Measurements from ENCODE around the gene TNFSF4. TPM values are rescaled to one million over a fixed set of nuclear protein-coding genes. Genes with fewer than 3 reads are reported as not detected.

TNFSF4 gene
- total RNA-seq, 2 donors from 2014 or later, result 0.44 to 1.1 TPM

DNA sequence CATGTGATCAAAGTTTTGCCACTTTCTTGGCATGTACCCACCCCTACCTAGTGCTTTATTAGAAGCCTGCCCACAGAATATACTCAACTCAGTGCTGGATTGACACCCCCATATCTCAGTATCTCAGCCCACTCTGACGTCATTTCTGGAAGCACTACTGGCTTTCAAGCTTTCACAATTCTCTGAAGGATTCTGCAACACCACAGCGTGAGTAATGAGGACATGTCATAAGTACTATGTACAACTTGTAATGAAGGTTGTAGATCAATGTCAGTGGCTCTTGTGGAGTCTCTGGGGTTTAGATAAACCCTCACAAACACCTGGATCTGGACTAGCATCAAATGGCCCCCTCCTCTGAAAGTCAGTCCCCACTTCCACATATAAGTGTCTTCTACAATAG, 57.2 kb downstream of the TNFSF4 start:
- no peaks in the 10 kb centered on the region for H3K4me1 ChIP-seq
- intact Hi-C loops (cut with DNase I), result no loop called here
- H3K27ac ChIP-seq, result no peak overlapping the region
- TF ChIP-seq, protein P1, sequence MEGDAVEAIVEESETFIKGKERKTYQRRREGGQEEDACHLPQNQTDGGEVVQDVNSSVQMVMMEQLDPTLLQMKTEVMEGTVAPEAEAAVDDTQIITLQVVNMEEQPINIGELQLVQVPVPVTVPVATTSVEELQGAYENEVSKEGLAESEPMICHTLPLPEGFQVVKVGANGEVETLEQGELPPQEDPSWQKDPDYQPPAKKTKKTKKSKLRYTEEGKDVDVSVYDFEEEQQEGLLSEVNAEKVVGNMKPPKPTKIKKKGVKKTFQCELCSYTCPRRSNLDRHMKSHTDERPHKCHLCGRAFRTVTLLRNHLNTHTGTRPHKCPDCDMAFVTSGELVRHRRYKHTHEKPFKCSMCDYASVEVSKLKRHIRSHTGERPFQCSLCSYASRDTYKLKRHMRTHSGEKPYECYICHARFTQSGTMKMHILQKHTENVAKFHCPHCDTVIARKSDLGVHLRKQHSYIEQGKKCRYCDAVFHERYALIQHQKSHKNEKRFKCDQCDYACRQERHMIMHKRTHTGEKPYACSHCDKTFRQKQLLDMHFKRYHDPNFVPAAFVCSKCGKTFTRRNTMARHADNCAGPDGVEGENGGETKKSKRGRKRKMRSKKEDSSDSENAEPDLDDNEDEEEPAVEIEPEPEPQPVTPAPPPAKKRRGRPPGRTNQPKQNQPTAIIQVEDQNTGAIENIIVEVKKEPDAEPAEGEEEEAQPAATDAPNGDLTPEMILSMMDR (IDR thresholded peaks at IDR 0.05), result no peak
- DNase-seq, result no peak
- no peaks in the 10 kb centered on the region for H3K36me3 ChIP-seq
- H3K9ac ChIP-seq (ENCODE audit: low read depth in 2 of 2, low read length in 2 of 2), result no peak overlapping the region
- no peaks in the 10 kb centered on the region for H3K27me3 ChIP-seq
- H3K9me3 ChIP-seq, result no peaks in the 10 kb centered on the region
- H3K4me3 ChIP-seq, result no peak overlapping the region

DNA sequence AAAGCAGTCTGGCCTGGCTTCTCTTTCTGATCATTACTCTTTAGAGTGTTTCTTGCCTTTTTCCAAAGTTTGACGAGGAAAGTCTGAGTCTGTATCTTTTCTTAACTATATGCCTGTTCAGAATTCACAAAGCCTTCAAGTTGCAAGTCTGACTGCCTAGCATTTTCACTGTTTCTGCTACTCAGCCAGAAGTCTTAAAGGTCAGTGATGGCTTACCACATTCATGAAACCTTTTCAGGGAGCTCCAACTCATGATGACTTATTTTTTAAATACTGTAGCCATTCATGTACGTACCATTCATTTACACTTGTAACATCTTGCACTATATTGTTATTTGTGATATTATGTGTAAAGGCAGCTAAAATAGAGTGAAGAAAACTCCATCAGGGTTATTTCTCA, 58.2 kb downstream of the TNFSF4 start:
- H3K27me3 ChIP-seq, result no peaks in the 10 kb centered on the region
- no peaks in the 10 kb centered on the region for H3K4me1 ChIP-seq
- no peak overlapping the region for H3K9ac ChIP-seq (ENCODE audit: low read depth in 2 of 2, low read length in 2 of 2)
- no peaks in the 10 kb centered on the region for H3K9me3 ChIP-seq
- DNase-seq, result no peak
- no peaks in the 10 kb centered on the region for H3K36me3 ChIP-seq
- H3K27ac ChIP-seq, result no peak overlapping the region
- TF ChIP-seq, protein P1 (IDR thresholded peaks at IDR 0.05), result no peak
- intact Hi-C loops (cut with DNase I), result no loop called here
- H3K4me3 ChIP-seq, result no peak overlapping the region

DNA sequence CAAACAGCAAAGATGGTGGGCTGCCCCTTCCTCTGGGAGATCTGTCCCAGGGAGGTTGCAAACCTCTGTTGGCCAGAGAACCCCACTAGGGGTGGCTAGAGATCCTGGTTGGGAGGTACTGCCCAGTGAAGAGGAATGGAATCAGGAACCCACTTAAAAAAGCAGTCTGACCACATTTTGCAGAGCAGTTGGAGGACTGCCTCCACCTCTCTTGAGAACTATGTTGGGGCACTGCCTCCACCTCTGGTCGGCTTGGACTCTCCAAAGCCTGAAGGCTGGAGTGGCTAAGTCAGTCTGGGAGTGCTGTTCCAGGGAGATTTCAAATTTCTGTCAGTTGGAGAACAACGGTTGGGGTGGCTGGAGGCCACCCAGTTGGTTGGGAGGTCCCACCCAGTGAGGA, 58.6 kb downstream of the TNFSF4 start:
- DNase-seq, result no peak
- H3K9ac ChIP-seq (ENCODE audit: low read depth in 2 of 2, low read length in 2 of 2), result no peak overlapping the region
- intact Hi-C loops (cut with DNase I), result no loop called here
- H3K27me3 ChIP-seq, result no peaks in the 10 kb centered on the region
- no peaks in the 10 kb centered on the region for H3K4me1 ChIP-seq
- TF ChIP-seq, protein P1 (IDR thresholded peaks at IDR 0.05), result no peak
- no peaks in the 10 kb centered on the region for H3K36me3 ChIP-seq
- H3K4me3 ChIP-seq, result no peak overlapping the region
- H3K9me3 ChIP-seq, result no peaks in the 10 kb centered on the region
- H3K27ac ChIP-seq, result no peak overlapping the region

DNA sequence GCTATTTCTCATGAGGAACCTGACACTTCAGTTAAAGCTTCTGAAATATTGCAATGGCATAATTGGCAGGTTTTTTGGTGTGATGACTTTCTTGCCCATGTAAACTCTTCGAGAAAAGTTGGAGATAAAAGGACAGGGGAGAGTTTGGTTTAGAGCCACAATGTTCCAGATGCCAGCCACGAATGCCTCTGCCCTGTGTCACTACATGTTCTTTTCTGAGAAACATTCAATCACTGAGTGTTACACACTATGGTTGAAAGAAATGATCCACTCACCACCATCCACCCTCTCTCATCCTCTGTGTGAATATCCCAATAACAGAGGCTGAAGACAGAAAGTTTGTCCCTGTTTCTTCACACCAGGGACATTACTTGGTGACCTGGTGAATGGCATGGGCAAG, 66.4 kb downstream of the TNFSF4 start:
- Histone ChIP-seq H3K36me3 (no peaks in the 10 kb centered on the region), H3K27me3 (no peaks in the 10 kb centered on the region), H3K4me1 (no peaks in the 10 kb centered on the region), H3K4me3 (no peak overlapping the region), H3K9me3 (no peaks in the 10 kb centered on the region), H3K27ac (no peak overlapping the region), H3K9ac (ENCODE audit: low read depth in 2 of 2, low read length in 2 of 2) (no peak overlapping the region)
- no peak for DNase-seq
- intact Hi-C loops (cut with DNase I), result no loop called here
- TF ChIP-seq, protein P1 (IDR thresholded peaks at IDR 0.05), result no peak

DNA sequence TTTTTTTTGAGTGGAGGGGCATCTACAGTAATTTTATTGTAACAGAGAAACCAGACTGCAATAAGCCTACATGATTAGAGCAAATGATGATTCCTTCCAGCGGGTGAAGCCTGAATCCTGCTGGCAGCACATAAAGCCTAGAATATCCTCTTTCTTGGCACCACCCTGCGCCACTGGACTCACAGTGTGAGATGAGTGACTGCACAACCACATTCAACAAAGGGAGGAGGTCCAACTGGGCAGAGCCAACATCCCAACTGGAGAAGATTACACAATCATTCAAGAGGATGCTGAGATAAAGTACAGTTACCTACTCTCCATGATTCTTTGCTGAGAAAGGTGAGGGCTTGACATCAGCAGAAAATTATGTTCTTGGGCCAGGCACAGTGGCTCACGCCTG, 67.4 kb downstream of the TNFSF4 start:
- H3K4me3 ChIP-seq, result no peak overlapping the region
- no peaks in the 10 kb centered on the region for H3K27me3 ChIP-seq
- no peak for DNase-seq
- H3K27ac ChIP-seq, result no peak overlapping the region
- no peaks in the 10 kb centered on the region for H3K4me1 ChIP-seq
- intact Hi-C loops (cut with DNase I), result no loop called here
- TF ChIP-seq, protein P1 (IDR thresholded peaks at IDR 0.05), result no peak
- H3K9ac ChIP-seq (ENCODE audit: low read depth in 2 of 2, low read length in 2 of 2), result no peak overlapping the region
- H3K9me3 ChIP-seq, result no peaks in the 10 kb centered on the region
- H3K36me3 ChIP-seq, result no peaks in the 10 kb centered on the region
